HFFc6 (cell line): ENCODE measurements around the gene ZNF77. TPM values are rescaled to one million over a fixed set of nuclear protein-coding genes. Genes with fewer than 3 reads are reported as not detected.
"Not testable (repeated sequence)": the region's sequence is repeated elsewhere in the genome, so short reads cannot be mapped to it uniquely, and the experiment has no call there.

ENCODE experiments used
- DNase-seq: peaks from one replicate; pipeline ENCODE4 v3.0.0-alpha.2; 2018
- H3K27ac Mint-ChIP-seq: 2 replicates; pipeline ENCODE4 v1.8.0; 2020; ENCODE audit warnings: mild to moderate bottlenecking, mixed read lengths
- H3K27me3 Mint-ChIP-seq: 2 replicates; pipeline ENCODE4 v1.8.0; 2021; ENCODE audit warnings: mild to moderate bottlenecking, moderate library complexity, mixed read lengths; ENCODE audit not compliant: insufficient read depth
- H3K36me3 Mint-ChIP-seq: 2 replicates; pipeline ENCODE4 v1.8.0; 2021; ENCODE audit warnings: low read depth, mixed read lengths
- H3K4me1 Mint-ChIP-seq: 2 replicates; pipeline ENCODE4 v1.8.0; 2020; ENCODE audit warnings: low read depth, mixed read lengths
- H3K4me3 Mint-ChIP-seq: 2 replicates; pipeline ENCODE4 v1.8.0; 2020; ENCODE audit warnings: mild to moderate bottlenecking, moderate library complexity, mixed read lengths
- H3K9me3 Mint-ChIP-seq: 2 replicates; pipeline ENCODE4 v1.8.0; 2020; ENCODE audit warnings: mild to moderate bottlenecking, mixed read lengths
- CTCF ChIP-seq: fragments of 200-600 bp; sonication (generic); IDR thresholded peaks from 2 replicates; pipeline ENCODE4 v1.5.0; 2021; ENCODE audit warnings: antibody characterized with exemption, mild to moderate bottlenecking
- total RNA-seq, 6 experiments: library from RNA; stranded (reverse); fragmentation: NEBNext Ultra II Directional; extraction: Animal tissue kit (Norgen Biotek cat#: 25700); gene quantifications; 2 replicates in 1 of 6; 3 replicates in 5 of 6; pipeline ENCODE4 v1.2.3, GENCODE V29; 2021

ZNF77 gene
- total RNA-seq, 6 experiments from 2014 or later = 1.7 to 2.6 (median 2.2) TPM

- Mint-ChIP-seq H3K27me3 (peaks cover 6% of the 10 kb centered on the region), H3K27ac (no peak overlapping the region), H3K36me3 (no peaks in the 10 kb centered on the region), H3K9me3 (no peaks in the 10 kb centered on the region), H3K4me3 (no peak overlapping the region), H3K4me1 (peaks cover 1% of the 10 kb centered on the region)
- DNase-seq = no peak
- TF ChIP-seq CTCF = no peak
Observed at GRCh38 chr19:2969104-2969504, 24.3 kb upstream of the ZNF77 start.

GRCh38 chr19:2967972-2968371 lies 23.2 kb upstream of the ZNF77 start:
- no peaks in the 10 kb centered on the region for H3K36me3 Mint-ChIP-seq
- DNase-seq = no peak
- H3K27me3 Mint-ChIP-seq = peaks cover 2% of the 10 kb centered on the region; the same call in 1 of the 2 replicates
- H3K27ac Mint-ChIP-seq = no peak overlapping the region
- H3K4me1 Mint-ChIP-seq = no peaks in the 10 kb centered on the region; the same call in 1 of the 2 replicates
- H3K9me3 Mint-ChIP-seq = no peaks in the 10 kb centered on the region
- no peak overlapping the region for H3K4me3 Mint-ChIP-seq
- TF ChIP-seq CTCF = no peak

DNA sequence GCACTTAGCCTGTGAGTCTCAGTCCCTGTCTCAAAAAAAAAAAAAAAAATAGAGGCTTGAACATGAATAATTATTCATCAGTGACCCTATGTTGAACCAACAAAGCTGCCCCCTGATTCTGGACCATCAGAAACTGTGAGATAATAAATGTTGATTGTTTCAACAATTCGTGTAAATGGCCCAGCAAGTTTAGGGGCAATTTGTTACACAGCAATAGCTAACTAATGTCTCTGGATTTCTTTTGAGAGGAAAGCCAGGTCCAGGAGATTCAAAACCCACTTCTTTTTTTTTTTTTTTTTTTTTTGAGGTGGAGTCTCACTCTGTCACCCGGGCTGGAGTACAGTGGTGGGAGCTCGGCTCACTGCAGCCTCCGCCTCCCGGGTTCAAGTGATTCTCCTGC lies 20.1 kb upstream of the ZNF77 start:
- Mint-ChIP-seq H3K27ac (no peak overlapping the region), H3K27me3 (peaks cover 2% of the 10 kb centered on the region; the same call in 1 of the 2 replicates), H3K4me1 (peaks cover 6% of the 10 kb centered on the region; the same call in 1 of the 2 replicates), H3K36me3 (no peaks in the 10 kb centered on the region), H3K9me3 (no peaks in the 10 kb centered on the region), H3K4me3 (no peak overlapping the region)
- TF ChIP-seq CTCF = no peak
- no peak for DNase-seq

GRCh38 chr19:2963631-2964030 lies 18.9 kb upstream of the ZNF77 start:
- H3K9me3 Mint-ChIP-seq, H3K36me3 Mint-ChIP-seq, H3K4me3 Mint-ChIP-seq, DNase-seq, H3K27me3 Mint-ChIP-seq, H3K27ac Mint-ChIP-seq, H3K4me1 Mint-ChIP-seq: not testable (repeated sequence)

DNA sequence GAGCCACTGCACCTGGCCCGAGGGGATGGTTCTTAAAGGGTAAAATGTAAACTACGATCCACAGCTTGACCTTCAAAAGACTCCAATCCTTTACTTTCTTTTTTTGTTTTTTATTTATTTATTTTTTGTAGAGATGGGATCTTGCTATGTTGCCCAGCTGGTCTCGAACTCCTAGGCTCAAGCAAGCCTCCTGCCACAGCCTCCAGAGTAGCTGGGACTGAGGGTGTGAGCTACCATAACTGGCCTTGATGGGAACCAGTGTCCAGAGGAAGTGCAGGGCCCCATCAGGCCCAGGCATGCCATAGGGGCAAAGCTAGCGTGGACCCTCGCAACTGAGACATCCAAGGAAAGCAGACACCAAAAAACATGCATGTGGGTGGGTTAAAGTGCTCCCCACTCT lies 18.4 kb upstream of the ZNF77 start:
- Mint-ChIP-seq H3K4me1 (peaks cover 6% of the 10 kb centered on the region; the same call in 1 of the 2 replicates), H3K9me3 (no peaks in the 10 kb centered on the region), H3K4me3 (no peak overlapping the region), H3K27me3 (peaks cover 4% of the 10 kb centered on the region), H3K36me3 (no peaks in the 10 kb centered on the region), H3K27ac (no peak overlapping the region)
- no peak for DNase-seq
- TF ChIP-seq CTCF = no peak

DNA sequence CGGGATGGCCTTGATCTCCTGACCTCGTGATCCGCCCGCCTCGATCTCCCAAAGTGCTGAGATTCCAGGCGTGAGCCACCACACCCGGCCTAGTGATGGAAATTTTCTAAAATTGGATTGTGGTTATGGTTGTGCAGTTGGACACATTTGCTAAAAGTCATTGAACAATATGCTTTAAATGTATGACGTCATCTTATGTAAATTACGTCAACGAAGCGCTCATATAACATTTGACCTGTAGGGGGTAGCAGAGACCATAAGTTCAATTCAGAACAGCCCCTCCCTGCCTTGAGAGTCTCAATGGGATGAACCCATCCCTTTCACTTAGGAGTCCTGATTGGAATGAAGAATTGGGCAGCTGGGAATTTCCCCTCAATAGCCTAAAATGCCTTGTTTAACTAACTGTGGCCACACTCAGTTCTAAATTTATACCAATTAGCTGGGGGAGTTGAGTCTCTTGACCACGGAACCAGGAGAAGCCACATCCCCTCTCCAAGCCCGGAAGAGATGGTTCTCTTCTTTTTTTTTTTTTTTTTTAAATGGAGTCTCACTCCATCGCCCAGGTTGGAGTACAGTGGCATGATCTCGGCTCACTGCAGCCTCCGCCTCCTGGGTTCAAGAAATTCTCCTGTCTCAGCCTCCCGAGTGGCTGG lies 17.4 kb upstream of the ZNF77 start:
- Mint-ChIP-seq H3K4me1 (peaks cover 6% of the 10 kb centered on the region; the same call in 1 of the 2 replicates), H3K27ac (no peak overlapping the region), H3K4me3 (peak overlapping the region; percentile 51; the same call in 1 of the 2 replicates), H3K9me3 (no peaks in the 10 kb centered on the region), H3K36me3 (no peaks in the 10 kb centered on the region), H3K27me3 (peaks cover 4% of the 10 kb centered on the region)
- TF ChIP-seq CTCF = peak; percentile 90
- peak; percentile 70 for DNase-seq
